Measurements from ENCODE around the gene TMEM69.
"Not testable (repeated sequence)": the region's sequence is repeated elsewhere in the genome, so short reads cannot be mapped to it uniquely, and the experiment has no call there.

Gene TMEM69, protein sequence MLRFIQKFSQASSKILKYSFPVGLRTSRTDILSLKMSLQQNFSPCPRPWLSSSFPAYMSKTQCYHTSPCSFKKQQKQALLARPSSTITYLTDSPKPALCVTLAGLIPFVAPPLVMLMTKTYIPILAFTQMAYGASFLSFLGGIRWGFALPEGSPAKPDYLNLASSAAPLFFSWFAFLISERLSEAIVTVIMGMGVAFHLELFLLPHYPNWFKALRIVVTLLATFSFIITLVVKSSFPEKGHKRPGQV

DNA sequence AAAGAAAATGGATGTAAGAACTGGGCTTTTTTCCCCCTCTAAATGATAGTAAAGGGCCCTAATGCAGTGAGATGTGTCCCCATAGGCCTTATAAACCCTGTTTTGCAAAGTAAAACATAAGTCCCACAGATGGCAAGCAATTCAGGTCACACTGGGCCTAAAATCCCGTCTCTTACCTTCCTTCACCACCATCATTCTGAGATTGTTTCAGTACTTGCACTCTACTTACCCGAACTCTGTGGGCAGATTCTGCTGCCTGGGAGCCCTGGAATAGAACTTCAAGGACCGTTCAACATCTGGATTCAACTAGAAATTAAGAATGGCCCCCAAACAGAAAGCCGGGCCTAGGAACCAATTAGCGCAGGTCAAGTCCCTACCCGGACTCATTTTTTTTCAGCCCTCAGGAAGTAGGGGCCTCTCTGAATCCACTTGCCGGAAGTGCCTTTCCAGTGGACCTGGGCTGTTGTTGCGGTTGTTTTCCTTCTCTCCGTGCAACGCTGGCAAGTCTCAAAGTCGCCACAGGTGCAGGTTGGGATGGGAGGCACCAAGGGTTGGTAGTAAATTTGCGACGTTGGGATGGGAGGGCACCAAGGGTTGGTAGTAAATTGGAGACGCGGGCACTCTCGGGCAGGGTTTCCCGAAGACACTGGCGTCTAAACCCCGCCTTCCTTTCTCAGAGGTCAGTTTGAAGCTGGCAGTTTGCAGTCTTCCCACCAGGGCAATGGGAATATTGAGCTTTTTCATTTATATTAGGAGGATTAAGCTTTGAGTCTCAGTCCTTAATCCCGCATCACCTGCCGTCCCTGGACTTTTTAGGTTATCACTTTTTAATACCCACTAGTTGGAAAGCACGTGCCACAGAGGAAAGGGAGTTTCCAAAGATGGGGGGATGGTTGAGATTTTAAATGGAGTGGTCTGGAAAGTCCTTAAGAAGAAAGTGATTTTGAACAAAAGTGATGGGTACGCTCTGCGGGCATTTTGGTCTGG is at the start of gene TMEM69:
TMEM69 (plus strand) TSS at position 428 of the 987 bp plus-strand sequence. CDS start 2,888 bp downstream, outside the sequence.
- peak; percentile 55 to 90 (median 68) for DNase-seq

DNA sequence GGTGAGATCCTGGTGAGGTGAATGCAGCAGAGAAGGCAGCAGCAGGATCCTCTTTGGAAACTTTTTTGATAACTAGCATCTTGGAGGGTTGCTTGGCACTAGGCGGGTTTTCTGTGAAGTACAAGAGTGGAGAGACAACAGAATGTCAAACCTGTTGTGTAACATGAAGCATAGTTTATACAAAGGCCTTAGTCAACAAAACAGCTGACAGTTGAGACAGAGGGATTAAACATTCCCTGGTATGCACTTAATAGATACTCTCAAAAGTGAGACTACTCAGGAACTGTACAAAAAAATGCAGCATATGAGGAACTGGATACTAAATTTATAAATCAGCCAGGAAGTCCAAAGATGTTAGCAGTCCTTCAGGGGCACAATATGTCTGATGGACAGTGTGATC is 47.7 kb upstream of the TMEM69 start:
- DNase-seq: no peak

DNA sequence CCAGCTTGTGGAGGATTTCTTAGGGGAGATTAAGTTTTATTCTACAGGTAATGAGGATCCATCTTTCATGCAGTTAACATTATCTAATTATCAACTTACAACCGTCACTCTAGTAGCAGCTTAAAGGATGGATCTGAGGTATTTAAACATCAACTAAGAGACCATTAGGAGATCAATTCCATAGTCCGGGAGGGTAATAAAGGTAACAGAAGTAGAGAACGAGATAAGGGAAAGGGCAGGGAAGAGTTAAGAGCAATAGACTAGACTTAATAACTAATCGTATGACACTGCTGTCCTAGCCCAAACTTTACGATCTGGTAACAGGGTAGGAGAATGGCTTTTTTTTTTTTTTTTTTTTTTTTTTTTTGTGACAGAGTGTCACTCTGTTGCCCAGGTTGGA is 44.7 kb upstream of the TMEM69 start:
- no peak for DNase-seq

DNA sequence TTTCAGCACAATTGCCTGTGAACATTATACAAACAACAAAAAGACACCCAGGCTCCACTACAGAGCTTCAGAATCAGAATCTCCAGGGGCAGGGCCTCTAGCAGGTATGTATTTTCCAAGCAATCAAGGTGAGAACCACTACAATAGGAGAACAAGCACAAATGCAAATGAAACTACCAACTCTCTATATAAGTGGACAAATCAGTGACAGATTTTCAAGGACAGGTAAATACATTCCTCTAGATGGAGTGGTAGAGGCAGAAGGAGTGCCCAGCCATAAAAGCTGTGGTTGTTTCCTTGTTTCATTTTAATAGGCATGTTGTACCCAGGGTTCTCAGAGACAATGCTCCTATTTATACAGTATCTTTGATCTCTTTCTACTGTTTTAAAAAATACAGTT is 44.0 kb upstream of the TMEM69 start:
- no peak for DNase-seq

DNA sequence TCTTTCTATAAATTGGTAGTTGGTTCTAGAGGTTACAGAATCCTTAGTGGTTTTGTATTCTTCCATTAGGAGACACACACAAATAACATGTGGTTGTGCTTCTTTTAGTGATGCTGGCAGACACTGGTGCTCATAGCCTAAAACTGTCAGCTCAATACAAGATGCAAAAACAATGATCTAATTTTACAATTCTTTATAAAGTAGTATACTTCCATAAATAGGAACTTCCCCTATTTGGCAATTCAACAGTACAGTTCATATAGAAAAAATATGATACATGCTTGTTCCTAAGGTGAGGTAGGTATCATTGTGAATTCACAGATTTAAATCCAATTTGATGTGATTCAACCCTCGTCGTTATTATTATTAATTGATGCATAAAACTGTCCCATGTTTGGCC is 43.3 kb upstream of the TMEM69 start:
- no peak for DNase-seq

DNA sequence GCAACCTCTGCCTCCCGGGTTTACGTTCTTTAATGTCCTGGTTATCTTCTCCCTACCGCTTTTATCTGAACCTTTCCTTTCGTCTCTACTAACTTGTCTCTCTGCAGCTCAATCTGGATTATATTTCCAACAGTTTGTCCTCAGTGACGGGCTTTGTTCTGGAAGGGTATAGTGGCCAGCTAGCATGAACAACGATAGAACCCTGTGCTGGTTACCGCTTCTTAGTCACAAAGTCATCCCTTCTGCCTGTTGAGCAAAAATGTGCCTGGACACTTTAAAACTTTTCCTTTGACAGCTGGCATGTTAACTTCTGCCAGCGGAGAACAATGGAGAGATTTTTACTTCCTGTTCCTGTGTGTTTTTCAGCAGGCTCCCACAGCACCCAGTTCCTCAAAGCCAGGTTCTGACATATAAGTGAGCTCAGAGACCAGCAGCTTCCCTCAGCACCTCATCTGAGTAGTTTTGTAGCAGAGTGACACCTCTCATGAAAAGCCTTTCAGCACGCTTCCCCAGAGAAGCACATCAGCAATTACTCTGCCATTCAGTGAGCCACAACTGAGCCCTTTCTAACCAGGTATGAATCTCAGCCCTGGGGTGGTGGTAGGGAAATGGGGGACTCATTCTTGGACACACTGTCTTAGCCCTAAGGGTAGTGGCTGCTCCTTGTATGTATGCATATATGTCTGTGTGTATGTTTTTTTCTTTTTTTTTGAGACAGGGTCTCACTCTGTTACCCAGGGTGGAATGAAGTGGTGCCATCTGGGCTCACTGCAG is 40.5 kb upstream of the TMEM69 start:
- DNase-seq: no peak

DNA sequence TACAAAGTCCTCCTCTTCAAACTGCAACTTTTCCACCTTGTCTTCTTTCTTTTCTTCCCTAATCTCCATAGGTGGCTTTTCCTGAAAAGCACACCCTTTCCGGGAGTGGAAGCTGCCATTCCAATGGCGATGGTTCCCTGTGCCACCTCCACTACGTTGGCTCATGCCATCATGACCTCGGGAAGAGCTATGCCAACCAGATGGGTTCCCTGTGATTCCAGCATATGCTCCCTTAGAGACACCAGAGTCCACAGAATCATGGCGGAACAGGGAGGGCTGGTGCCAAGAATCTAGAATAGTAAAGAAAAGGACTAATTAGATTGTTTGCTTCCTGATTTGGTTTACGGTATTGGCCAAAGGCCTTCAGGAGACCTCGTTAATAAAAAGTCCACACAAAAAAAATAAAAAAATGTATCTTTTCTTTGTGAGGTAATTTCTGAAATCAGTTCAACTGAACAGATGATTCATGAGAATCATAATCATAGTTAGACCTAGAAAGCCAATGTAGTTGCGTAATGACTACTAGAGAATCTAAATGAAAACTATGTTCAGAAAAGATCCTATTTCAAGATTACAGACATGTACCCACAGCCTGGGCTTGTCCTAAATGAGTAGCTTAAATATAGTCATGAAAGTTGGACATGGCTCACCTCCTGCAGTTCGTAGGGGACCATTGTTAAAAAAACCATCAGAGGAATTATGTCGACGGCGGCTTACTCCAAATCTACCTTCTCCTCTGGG is 33.3 kb upstream of the TMEM69 start:
- no peak for DNase-seq

DNA sequence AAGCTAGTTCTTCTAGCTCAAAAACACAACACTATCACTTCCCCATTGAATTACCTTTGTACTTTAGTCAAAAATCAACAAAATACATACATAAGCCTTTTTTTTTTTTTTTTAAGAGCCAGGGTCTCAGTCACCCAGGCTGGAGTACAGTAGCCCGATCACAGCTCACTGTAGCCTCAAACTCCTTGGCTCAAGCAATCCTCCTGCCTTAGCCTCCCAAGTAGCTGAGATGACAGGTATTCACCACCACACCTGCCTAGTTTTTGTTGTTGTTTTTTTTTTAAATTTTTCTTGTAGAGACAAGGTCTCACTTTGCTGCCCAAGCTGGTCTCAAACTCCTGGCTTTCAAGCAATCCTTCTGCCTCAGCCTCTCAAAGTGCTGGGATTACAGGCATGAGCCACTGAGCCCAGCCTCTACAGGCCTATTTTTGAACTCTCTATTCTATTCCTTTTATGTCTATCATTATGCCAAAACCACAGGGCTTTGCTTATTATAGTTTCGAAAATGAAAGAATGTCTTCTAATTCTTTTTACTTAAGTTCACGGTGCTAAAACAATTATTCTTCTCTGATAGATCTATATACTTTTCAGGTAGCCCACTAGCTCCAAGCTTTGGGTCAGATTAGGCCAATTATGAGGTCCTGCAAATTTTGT is 31.3 kb upstream of the TMEM69 start:
- no peak for DNase-seq

DNA sequence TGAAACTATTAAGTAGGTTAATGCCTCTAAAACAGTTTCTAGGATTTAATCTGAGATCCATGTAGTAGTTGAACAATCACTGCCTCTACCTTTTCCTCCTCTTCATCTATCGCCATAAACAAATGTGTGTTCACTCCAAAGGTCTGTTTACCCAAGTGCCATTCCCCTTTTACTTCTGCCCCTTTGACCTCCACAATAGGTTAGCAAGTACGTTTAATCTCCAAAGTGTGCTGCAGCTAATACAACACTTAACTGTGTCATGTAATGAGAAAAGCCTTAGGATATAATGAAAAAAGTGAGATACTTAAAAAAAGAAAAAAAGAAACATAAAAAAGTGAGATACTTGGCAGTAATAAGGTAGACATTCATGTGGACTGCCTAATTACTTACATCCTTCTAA is 29.8 kb upstream of the TMEM69 start:
- DNase-seq: no peak

DNA sequence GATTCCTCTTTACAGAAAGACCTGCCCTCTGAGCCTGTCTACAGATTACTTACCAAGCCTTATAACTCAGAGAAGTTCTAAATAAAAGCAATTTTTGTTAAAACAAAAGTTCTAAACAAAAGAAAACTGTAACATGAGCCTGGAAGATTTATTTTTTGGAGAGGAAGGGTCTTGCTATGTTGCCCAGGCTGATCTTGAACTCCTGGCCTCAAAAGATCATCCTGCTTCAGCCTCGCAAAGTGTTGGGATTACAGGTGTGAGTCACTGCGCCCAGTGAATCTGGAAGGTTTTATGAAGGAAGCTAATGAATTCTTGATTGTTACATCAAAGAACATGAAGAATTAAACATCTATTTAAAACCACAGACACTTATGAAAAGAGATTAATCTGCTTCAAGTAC is 28.8 kb upstream of the TMEM69 start:
- DNase-seq: no peak

DNA sequence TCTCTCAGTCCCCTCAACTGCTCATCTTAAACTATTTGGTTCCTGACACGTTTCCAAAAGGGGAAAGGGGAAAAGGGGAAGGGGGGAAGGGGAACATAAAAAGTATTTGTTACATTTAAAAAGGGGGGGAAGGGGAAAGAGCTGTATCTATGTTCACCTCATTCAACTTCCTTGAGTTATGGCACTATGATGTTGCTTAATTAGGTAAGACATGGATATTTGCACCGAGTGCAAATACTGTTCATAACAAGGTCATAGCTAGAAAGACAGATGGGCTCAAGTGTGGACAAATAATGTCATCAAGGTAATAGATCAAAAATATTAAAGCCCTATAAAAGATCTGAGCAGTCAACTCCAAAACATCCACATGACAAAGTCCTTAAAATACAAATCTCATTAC is 27.6 kb upstream of the TMEM69 start:
- no peak for DNase-seq

DNA sequence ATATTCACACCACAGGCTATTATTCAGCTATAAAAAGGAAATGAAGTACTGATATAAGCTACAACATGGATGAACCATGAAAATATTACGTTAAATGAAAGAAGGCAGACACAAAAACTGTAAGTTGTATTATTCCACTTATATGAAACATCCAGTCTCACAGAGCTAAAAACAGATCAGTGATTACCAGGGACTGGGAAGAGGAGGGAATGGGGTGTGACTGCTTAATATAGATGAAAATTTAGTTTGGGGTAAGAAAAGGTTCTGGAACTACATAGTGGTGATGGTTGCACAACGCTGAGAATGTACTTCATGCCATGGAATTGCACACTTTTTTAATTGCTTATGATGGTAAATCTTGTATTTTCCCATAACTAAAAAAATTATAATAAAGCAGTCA is 21.1 kb upstream of the TMEM69 start:
- no peak for DNase-seq

DNA sequence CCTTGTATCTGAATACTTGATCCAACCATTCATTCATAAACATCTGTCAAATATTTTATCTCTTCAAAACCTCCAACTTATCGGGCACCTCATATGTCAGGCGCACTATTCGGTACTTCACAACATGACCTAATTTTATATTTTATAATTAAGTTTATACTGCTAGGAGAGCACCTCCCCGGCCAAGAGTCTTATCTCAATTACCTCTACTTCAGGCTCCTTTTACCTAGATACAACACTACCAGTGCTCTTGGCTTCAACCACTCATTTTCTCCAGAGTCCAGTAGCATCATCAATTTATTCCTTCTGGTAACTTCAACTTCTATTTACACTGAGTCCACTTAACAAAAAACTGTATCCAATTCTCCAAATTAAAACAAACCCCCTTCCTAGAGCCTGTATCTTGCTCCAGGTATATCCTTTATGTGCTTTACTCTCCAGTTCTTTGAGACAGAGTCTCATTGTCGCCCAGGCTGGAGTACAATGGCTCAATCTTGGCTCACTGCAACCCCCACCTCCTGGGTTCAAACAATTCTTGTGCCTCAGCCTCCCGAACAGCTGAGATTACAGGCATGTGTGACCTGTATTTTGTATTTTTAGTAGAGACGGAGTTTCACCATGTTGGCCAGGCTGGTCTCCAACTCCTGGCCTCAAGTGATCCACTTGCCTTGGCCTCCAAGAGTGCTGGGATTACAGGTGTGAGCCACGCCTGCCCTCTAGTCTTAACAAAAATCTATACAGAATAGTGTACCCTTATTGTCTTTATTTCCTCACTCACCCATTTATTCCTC is 20.5 kb upstream of the TMEM69 start:
- DNase-seq: no peak

DNA sequence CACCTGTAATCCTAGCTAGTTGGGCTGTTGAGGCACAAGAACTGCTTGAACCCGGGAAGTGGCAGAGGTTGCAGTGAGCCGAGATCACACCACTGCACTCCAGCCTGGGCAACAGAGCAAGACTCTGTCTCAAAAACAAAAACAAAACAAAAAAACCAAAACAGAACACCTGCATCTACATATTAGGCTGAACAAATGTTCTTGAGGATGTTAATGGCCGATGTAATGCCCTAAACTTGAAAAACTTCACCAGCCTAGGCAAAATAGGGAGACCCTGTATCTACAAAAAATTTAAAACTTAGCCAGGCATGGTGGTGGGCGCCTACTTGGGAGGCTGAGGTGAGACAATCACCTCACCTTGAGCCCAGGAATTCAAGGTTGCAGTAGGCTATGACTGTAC is 19.5 kb upstream of the TMEM69 start:
- DNase-seq: no peak

DNA sequence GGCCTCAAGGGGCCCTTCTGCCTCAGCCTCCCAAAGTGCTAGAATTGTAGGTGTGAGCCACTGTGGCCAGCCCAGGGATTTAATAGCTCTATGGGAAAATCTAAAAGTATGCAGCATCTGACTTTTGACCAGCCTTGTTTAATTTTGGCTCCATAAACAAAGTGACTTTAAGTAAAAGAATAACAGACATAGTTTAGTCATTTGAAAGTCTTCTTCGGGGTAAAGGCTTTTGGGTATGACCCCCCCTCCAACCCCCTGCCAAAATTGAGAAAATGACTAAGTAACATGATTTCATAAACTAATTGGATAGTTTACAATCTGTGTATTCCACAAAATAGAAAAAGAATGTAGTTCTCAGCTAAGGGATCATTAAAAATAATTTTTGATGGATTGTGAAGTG is 18.6 kb upstream of the TMEM69 start:
- DNase-seq: no peak

DNA sequence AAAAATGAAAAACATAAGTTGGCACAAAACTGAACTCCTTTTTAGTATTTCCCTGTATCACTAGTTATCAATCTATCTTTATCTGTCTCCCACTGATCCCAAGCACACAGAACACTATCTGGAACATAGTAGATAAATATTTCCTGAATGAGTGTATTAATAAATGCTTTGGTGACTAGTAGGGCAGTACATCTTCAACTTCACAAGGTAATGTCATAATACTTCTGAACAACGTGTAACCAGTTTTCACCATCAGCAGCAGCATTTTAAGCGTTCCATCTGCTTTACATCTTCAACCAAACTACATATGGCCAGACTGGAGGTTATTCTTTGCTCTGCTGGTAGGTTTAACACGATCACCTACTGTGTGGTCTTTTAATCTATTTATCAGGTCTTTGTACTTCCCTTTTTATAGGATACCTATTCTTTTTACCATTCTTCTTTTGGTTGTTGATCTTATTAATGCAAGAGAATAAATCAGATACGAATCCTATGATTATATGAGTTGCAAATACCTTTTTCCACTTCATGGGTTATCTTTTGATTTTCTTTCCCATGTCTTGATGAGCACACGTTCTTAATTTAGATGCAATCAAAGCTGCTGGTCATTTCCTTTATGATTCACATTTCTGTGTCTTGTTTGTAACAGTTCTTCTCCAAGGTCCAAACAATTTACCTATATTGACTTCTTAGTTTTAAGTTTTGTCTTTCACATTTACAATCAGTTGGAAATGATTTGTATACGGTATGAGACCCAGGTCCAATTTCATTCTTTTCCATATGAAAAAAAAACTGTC is 17.9 kb upstream of the TMEM69 start:
- DNase-seq: no peak

DNA sequence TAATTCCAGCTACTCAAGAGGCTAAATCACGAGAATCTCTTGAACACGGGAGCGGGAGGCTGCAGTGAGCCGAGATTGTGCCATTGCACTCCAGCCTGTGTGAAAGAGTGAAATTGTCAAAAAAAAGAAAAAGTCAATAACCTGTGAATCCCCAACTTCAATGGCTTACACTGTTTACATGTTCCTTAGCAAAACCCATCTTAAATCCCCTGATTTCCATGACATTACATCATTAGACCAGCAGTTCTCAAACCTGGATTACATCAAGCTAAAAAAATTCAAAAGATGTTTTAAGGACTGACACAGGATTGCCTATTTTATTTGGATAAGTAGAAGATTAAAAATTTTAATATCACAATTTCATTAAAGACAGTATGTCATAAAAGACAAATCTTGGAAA is 14.0 kb upstream of the TMEM69 start:
- no peak for DNase-seq

DNA sequence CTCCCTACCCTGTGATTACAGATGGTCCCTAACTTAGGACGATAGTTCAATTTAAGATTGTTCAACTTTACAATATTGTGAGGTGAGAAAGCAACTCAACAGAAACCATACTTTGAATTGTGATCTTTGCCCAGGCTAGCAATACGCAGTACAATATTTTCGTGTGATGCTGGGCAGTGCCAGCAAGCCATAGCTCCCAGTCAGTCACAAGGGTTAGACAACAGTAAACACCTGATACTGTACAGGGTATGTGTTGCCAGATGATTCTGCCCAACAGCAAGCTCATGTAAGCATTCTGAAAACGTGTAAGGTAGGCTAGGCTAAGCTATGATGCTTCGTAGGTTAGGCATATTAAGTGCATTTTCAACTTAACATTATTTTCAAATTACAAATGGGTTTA is 13.5 kb upstream of the TMEM69 start:
- no peak for DNase-seq

DNA sequence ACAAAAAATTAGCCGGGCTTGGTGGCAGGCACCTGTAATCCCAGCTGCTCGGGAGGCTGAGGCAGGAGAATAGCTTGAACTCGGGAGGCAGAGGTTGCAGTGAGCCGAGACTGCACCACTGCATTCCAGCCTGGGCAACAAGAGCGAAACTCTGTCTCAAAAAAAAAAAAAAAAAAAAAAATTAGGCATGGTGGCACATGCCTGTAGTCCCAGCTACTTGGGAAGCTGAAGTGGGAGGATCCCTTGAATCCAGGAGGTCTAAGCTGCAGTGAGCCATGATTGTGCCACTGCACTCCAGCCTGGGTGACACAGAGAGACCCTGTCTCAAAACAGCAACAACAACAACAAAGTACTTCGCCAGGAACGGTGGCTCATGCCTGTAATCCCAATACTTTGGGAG is 11.4 kb upstream of the TMEM69 start:
- DNase-seq: not testable (repeated sequence)

DNA sequence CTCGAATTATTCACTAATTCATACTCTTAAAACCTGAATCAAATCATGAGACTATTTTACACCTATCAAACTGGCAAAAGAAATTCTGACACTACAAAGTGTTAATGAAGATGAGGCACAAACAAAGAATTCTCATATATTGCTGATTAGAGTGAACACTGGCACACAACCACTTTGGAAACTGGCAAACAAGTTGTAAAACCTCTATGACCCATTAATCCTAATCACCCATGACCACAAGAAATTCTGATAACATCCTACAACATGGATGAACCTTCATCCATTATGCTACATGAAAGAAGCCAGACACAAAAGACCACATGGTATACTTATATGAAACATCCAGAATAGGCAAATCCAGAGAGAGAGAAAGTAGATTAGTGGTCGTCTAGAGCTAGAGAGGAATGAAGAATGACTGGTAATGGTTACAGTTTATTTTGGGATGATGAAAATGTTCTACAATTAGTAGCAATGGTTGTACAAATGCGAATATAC is 10.2 kb upstream of the TMEM69 start:
- DNase-seq: no peak

All from stimulated activated naive CD4-positive, alpha-beta T cell (primary cell).